Smooth muscle cell of the coronary artery (primary cell): ENCODE results near the gene ABCC3. TPM values are rescaled to one million over a fixed set of nuclear protein-coding genes. Genes with fewer than 3 reads are reported as not detected.

ENCODE experiments used
- total RNA-seq: library from RNA; depleted of rRNA; stranded (reverse); fragments of >200 nt; gene quantifications from 2 replicates; pipeline ENCODE4 v1.2.3, GENCODE V29; 2014; ENCODE audit warnings: low replicate concordance

Gene ABCC3
- 4.0 and 13.6 TPM in 2 replicates for total RNA-seq

GRCh38 chr17:50634224-50634914 lies at the start of gene ABCC3:
Gene ABCC3 (plus strand): TSS chr17:50634881. CDS start chr17:50634937, 56 bp downstream.

DNA sequence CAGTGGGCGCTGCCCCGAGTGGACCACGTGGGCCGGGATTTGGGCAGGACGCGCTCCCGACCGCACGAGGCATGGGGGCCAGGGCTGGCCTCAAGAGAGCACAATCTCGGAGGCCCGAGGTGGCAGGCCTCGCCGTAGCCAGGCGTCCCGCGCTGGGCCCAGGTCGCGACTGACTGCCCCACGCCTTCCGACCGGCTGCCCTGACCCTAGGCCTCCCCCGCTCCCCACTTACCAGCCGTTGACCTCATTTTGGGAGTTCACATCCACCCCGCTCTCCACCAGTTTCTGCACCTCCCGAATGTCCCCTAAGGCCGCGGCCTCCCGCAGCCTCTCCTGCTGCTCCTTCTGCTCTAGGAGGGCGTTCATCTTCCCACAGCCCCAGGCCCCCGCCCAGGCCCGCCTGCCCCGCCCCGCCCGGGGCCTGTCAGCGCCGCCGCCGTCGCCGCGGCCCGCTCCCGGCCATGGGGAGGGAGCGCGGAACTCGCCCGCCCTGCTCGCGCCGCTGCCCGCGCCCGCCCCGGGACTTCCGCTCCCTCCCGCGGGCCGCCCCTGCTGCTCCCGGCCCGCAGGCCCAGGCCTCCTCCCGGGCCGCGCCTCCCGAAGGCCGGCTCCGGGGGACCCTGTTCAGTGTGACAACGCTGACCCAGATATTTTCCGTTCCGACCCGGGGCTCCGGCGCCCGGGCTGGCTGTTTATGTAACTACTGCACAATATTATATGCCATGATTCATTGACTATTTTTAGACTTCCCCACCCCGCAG lies 72.8 kb downstream of the ABCC3 start, which contains the start of gene ANKRD40:
ANKRD40 (minus strand) TSS at position 626 of the 761 bp plus-strand sequence; CDS start at position 366, 260 bp downstream.

GRCh38 chr17:50719144-50719923 lies 84.7 kb downstream of the ABCC3 start, which contains the start of gene LUC7L3:
Gene LUC7L3 (plus strand): TSS chr17:50719603. CDS start chr17:50719733, 130 bp downstream.

Other genes with a start within 250 kb of the ABCC3 start
- gene LRRC59, start 237.4 kb upstream of the ABCC3 start, total RNA-seq = 98.9 and 209 TPM in 2 replicates
- 23.2 and 71.8 TPM in 2 replicates for gene ACSF2, start 208.7 kb upstream of the ABCC3 start, total RNA-seq
- gene CHAD, start 166.0 kb upstream of the ABCC3 start, total RNA-seq = not detected in 2 replicates
- gene RSAD1, start 156.0 kb upstream of the ABCC3 start, total RNA-seq = 14.7 and 14.9 TPM in 2 replicates
- gene MYCBPAP, start 126.4 kb upstream of the ABCC3 start, total RNA-seq = 0.15 and 4.1 TPM in 2 replicates
- under 0.01 TPM in 2 replicates for gene EPN3, start 102.1 kb upstream of the ABCC3 start, total RNA-seq
- 46.3 and 50.1 TPM in 2 replicates for gene SPATA20, start 87.7 kb upstream of the ABCC3 start, total RNA-seq
- gene CACNA1G, start 74.2 kb upstream of the ABCC3 start, total RNA-seq = under 0.01 and 4.8 TPM in 2 replicates
- gene ANKRD40, start 73.0 kb downstream of the ABCC3 start, total RNA-seq = 18.7 and 20.1 TPM in 2 replicates
- 14.2 and 25.9 TPM in 2 replicates for gene LUC7L3, start 84.7 kb downstream of the ABCC3 start, total RNA-seq
- not detected in 2 replicates for gene ANKRD40CL, start 132.6 kb downstream of the ABCC3 start, total RNA-seq
- 0.08 TPM in 1 of 2 replicates, not detected in the other for gene WFIKKN2, start 200.7 kb downstream of the ABCC3 start, total RNA-seq
- gene TOB1, start 231.5 kb downstream of the ABCC3 start, total RNA-seq = 5.5 and 7.5 TPM in 2 replicates